GM19372 (cell line): ENCODE measurements around the gene RNF38.
"Not testable (repeated sequence)": the region's sequence is repeated elsewhere in the genome, so short reads cannot be mapped to it uniquely, and the experiment has no call there.

Source experiments
- ATAC-seq: cut with Tn5 transposase; IDR thresholded peaks from one replicate; pipeline ENCODE4 v1.9.1; 2021; ENCODE audit warnings: mild to moderate bottlenecking, low read depth, moderate library complexity; ENCODE audit not compliant: unreplicated experiment

The RNF38 gene

DNA sequence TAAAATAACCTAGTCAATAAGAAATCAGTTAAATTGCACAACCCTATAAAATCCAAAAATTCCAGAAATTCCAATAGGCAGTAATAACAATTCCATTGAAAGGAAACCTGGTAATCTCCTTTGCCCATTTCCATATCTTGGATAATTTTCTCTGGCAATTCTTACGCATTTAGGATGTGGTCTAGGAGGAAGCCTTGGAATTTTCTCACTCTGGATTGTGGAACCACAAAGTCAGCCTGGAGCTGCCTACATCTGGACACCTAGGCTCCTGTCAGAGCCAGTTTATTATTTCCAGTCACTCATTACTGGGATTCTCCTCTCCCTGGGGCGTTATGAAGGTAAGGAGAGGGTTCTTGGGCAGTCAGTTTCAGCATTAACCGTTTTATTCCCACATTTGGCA, 101.5 kb downstream of the RNF38 start:
- no peak for ATAC-seq

- ATAC-seq, result no peak
Observed at GRCh38 chr9:36297798-36298197, 102.3 kb downstream of the RNF38 start.

DNA sequence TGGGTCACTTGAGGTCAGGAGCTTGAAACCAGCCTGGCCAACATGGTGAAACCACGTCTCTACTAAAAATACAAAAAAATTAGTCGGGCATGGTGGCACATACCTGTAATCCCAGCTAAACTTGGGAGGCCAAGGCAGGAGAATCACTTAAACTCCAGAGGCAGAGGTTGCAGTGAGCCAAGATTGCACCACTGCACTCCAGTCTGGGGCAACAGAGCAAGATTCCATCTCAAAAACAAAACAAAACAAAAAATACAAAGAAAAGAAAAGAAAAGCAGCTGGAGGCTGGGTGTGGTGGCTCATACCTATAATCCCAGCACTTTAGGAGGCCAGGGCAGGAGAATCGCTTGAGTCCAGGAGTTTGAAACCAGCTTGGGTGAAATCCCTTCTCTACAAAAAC, 105.1 kb downstream of the RNF38 start:
- not testable (repeated sequence) for ATAC-seq

DNA sequence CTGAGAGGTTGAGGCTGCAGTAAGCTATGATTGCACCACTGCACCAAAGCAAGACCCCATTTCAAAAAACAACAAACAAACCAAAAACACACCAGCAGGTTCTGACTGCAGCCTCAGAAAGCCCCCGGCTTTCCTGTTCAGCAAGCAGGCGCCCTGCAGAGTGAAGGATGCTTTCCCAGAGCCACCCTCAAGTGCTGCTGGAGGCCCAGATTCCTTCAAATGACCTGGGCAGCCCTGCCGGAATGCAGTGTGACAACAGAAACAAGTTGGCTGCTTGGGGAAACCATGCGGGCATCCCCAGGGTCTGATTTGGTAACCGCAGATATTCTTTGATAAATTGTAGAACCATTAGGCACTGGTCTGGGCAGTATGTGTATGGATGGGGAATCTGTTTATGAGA, 106.2 kb downstream of the RNF38 start:
- ATAC-seq, result no peak

- ATAC-seq, result no peak
Observed at GRCh38 chr9:36293171-36293570, 106.9 kb downstream of the RNF38 start.

DNA sequence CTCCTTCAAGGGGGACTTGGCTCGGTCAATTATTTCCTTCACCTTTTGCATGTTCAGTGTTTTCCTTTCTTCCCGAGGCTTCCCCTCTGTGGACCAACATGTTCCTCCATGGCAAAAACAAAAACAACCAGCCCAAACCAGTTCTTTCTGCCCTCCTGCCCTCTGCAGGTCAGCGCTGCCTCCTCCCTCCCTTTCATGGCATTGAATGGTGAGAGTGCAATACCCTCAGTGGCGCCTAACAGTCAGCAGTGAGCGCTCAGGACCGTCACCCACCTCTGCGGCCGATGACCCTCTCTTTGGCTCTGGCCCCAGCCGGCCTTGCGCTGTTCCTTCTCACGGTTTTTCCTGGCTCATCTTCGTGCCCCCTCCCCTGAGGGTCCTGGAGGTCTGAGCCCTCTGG, 107.4 kb downstream of the RNF38 start:
- ATAC-seq, result no peak

- no peak for ATAC-seq
Observed at GRCh38 chr9:36290996-36291395, 109.1 kb downstream of the RNF38 start.

DNA sequence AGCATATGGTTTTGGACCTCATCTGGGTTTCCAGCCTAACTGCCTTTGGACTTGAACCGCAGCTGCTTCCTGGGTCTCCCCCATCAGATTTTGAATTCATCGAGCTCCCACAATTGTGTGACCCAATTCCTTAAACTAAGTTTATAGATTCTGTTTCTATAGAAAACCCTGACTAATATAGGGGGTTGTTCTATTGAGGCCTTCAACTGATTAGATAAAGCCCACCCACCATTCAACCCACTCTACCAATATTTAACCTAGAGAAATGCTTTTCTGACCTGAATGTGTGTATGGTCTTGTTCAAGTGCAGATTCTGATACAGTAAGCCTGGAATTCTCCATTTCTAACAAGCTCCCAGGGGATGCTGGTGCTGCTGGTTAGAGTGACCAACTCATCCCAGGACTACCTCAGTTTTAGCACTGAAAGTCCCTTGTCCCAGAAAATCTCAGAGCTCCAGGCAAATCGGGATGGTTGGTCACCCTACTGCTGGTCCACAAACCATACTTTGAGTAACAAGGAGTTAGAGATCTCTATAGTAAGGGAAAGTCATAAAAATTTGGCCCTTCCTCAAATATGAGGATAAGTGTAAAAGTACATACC, 110.1 kb downstream of the RNF38 start:
- ATAC-seq, result no peak

DNA sequence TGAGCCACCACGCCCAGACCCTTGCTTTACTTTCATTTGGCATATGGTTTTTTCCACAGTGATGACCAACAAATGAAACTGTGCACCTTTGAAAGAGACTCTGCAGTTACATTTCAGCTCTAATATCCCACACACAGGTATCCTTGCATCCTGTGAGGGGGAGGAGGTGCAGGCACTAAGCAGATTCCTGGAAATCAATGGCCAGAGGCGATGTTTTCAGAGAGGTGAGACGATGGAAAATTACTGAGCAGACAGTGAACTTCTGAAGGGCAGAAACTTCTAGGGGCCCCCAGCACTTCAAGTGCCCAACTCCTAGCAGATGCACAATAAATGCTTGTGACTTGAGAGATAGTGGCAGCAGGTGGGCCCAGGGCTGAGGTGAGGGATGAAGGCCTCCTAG, 112.0 kb downstream of the RNF38 start:
- no peak for ATAC-seq
